Trophoblast cell (in vitro differentiated cells and primary cell): ENCODE measurements around the gene PNPLA1.
A peak's percentile ranks its signal among the peaks of the same experiment; 100 is the strongest.

ENCODE experiments used
- DNase-seq, 2 donors: peaks; one replicate each; pipeline ENCODE4 v3.0.0-alpha.2; 2016
- H2AFZ ChIP-seq: 2 replicates; pipeline ENCODE4 v1.6.1; 2013; ENCODE audit warnings: low read length, moderate library complexity, mild to moderate bottlenecking; ENCODE audit not compliant: insufficient read depth, poor library complexity
- H2AK5ac ChIP-seq: 2 replicates; pipeline ENCODE4 v1.6.1; 2013; ENCODE audit warnings: mild to moderate bottlenecking, low read length
- H2BK120ac ChIP-seq: 2 replicates; pipeline ENCODE4 v1.6.1; 2013; ENCODE audit warnings: low read length, mild to moderate bottlenecking, moderate library complexity; ENCODE audit not compliant: insufficient read depth, poor library complexity
- H2BK12ac ChIP-seq: 2 replicates; pipeline ENCODE4 v1.6.1; 2013; ENCODE audit warnings: mild to moderate bottlenecking, low read length, moderate library complexity
- H2BK5ac ChIP-seq: 2 replicates; pipeline ENCODE4 v1.6.1; 2013; ENCODE audit warnings: low read length, low read depth, moderate library complexity, mild to moderate bottlenecking; ENCODE audit not compliant: poor library complexity
- H3K14ac ChIP-seq: 2 replicates; pipeline ENCODE4 v1.6.1; 2013; ENCODE audit warnings: mild to moderate bottlenecking, low read length
- H3K18ac ChIP-seq: 2 replicates; pipeline ENCODE4 v1.6.1; 2013; ENCODE audit warnings: mild to moderate bottlenecking, low read length
- H3K23ac ChIP-seq: 2 replicates; pipeline ENCODE4 v1.6.1; 2013; ENCODE audit warnings: low read length
- H3K27ac ChIP-seq: 2 replicates; pipeline ENCODE4 v1.5.1; 2013; ENCODE audit warnings: low read depth, mild to moderate bottlenecking, inconsistent platforms, low read length, moderate library complexity
- H3K27me3 ChIP-seq: 2 replicates; pipeline ENCODE4 v1.6.1; 2013; ENCODE audit warnings: inconsistent platforms, mild to moderate bottlenecking, low read length, moderate library complexity; ENCODE audit not compliant: insufficient read depth
- H3K36me3 ChIP-seq, 2 experiments: 1 replicate in 1 of 2; 2 replicates in 1 of 2; pipeline ENCODE4 v1.6.1; 2013; ENCODE audit warnings: low read length in 2 of 2, mild to moderate bottlenecking in 2 of 2, moderate library complexity in 1 of 2; ENCODE audit not compliant: insufficient read depth in 2 of 2, control insufficient read depth in 1 of 2
- H3K4ac ChIP-seq: 2 replicates; pipeline ENCODE4 v1.6.1; 2013; ENCODE audit warnings: low read depth, mild to moderate bottlenecking, low read length, moderate library complexity
- H3K4me1 ChIP-seq, 2 experiments: 1 replicate in 1 of 2; 2 replicates in 1 of 2; pipeline ENCODE4 v1.6.1; 2013; ENCODE audit warnings: low read length in 2 of 2, mild to moderate bottlenecking in 2 of 2, moderate library complexity in 1 of 2; ENCODE audit not compliant: insufficient read depth in 2 of 2, control insufficient read depth in 1 of 2
- H3K4me2 ChIP-seq: 2 replicates; pipeline ENCODE4 v1.6.1; 2013; ENCODE audit warnings: inconsistent platforms, mild to moderate bottlenecking, low read length, moderate library complexity
- H3K4me3 ChIP-seq: 2 replicates; pipeline ENCODE4 v1.5.1; 2013; ENCODE audit warnings: mild to moderate bottlenecking, low read depth, low read length, inconsistent platforms
- H3K79me1 ChIP-seq: one replicate; pipeline ENCODE4 v1.6.1; 2013; ENCODE audit warnings: low read length
- H3K79me2 ChIP-seq: 2 replicates; pipeline ENCODE4 v1.6.1; 2013; ENCODE audit warnings: low read length, mild to moderate bottlenecking; ENCODE audit not compliant: control insufficient read depth, insufficient read depth, poor library complexity
- H3K9ac ChIP-seq: 2 replicates; pipeline ENCODE4 v1.6.1; 2013; ENCODE audit warnings: mild to moderate bottlenecking, low read length
- H3K9me3 ChIP-seq: 2 replicates; pipeline ENCODE4 v1.6.1; 2013; ENCODE audit warnings: low read depth, mild to moderate bottlenecking, control low read depth, inconsistent platforms, low read length; ENCODE audit not compliant: insufficient read depth
- H4K12ac ChIP-seq: 2 replicates; pipeline ENCODE4 v1.6.1; 2013; ENCODE audit warnings: low read depth, mild to moderate bottlenecking, low read length, moderate library complexity
- H4K8ac ChIP-seq: 2 replicates; pipeline ENCODE4 v1.6.1; 2013; ENCODE audit warnings: low read depth, mild to moderate bottlenecking, low read length, moderate library complexity
- H4K91ac ChIP-seq: one replicate; pipeline ENCODE4 v1.6.1; 2013; ENCODE audit warnings: low read depth, mild to moderate bottlenecking, low read length, moderate library complexity
- WGBS: extraction: QIAGEN DNeasy Blood & Tissue Kit; methylation state at CpG from one replicate; pipeline ENCODE4 v1.1.7; 2013; ENCODE audit warnings: missing lambda C conversion rate; ENCODE audit not compliant: insufficient read length, insufficient coverage; ENCODE audit errors: extremely low coverage; 5-methylcytosine and 5-hydroxymethylcytosine counted together

PNPLA1 gene

DNA sequence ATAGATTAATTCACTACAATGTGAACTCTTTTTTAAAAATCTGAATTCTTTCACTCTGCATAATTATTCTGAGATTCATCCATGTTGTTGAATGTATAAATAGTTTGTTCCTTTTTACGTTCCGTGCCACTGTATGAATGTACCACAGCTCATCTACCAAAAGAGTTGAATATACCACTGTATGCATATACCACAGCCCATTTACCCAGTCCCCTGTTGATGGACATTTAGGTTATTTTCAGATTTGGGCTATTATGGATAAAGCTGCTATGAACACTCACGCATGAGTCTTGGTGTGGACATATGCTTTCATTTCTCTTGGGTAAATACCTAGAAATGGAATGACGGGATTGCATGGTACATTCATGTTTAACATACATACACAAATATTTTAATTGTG is 28.2 kb downstream of the PNPLA1 start:
- Histone ChIP-seq H3K4ac (no peak overlapping the region), H2BK120ac (no peak overlapping the region), H4K12ac (no peak overlapping the region), H3K4me2 (no peak overlapping the region), H2BK5ac (no peak overlapping the region), H3K9ac (no peak overlapping the region), H2AK5ac (no peak overlapping the region), H3K23ac (no peak overlapping the region), H3K36me3 (no peaks in the 10 kb centered on the region), H3K4me1 (no peaks in the 10 kb centered on the region), H3K79me1 (no peaks in the 10 kb centered on the region), H3K14ac (no peak overlapping the region), H2BK12ac (no peak overlapping the region), H4K91ac (no peak overlapping the region), H3K27ac (no peak overlapping the region), H3K79me2 (no peaks in the 10 kb centered on the region), H3K18ac (no peak overlapping the region), H3K4me3 (no peak overlapping the region), H4K8ac (no peak overlapping the region), H3K27me3 (no peaks in the 10 kb centered on the region), H2AFZ (no peak overlapping the region), H3K9me3 (no peaks in the 10 kb centered on the region)
- DNase-seq: no peak
- WGBS: no CpG with 5 or more reads among the region's 4 CpGs

DNA sequence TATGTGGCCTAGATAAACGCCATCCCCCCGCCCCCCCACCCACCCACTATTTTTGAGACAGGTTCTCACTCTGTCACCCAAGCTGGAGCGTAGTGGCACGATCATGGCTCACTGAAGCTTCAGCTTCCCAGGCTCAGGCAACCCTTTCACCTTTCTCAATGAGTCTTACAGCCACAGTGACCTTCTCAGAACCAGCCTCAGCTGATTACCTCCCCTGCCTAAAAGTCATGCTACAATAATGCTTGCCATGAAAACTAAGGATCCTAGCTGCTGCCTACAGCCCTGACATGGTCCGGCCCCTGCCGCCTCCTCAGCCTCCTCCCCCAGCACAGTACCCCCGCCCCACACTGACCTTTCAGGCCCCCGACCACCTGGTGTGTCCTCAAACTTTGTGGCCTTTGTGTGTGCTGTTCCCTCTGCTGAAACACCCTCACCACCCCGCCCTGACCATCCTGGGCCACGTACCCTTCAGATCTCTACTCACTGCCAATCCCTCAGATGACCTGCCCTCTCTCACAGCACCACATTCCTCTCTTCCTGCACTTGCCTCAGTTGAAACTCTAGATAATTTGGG is 31.3 kb downstream of the PNPLA1 start:
- Histone ChIP-seq H3K14ac (no peak overlapping the region), H2AFZ (no peak overlapping the region), H3K36me3 (no peaks in the 10 kb centered on the region), H3K79me1 (no peaks in the 10 kb centered on the region), H3K79me2 (no peaks in the 10 kb centered on the region), H3K23ac (no peak overlapping the region), H2AK5ac (no peak overlapping the region), H3K4me1 (no peaks in the 10 kb centered on the region), H4K91ac (no peak overlapping the region), H3K27ac (no peak overlapping the region), H3K4me2 (no peak overlapping the region), H2BK5ac (no peak overlapping the region), H3K27me3 (no peaks in the 10 kb centered on the region), H3K9me3 (no peaks in the 10 kb centered on the region), H3K18ac (no peak overlapping the region), H4K12ac (no peak overlapping the region), H3K4ac (no peak overlapping the region), H3K4me3 (no peak overlapping the region), H3K9ac (no peak overlapping the region), H4K8ac (no peak overlapping the region), H2BK12ac (no peak overlapping the region), H2BK120ac (no peak overlapping the region)
- no CpG with 5 or more reads among the region's 10 CpGs for WGBS
- no peak for DNase-seq

DNA sequence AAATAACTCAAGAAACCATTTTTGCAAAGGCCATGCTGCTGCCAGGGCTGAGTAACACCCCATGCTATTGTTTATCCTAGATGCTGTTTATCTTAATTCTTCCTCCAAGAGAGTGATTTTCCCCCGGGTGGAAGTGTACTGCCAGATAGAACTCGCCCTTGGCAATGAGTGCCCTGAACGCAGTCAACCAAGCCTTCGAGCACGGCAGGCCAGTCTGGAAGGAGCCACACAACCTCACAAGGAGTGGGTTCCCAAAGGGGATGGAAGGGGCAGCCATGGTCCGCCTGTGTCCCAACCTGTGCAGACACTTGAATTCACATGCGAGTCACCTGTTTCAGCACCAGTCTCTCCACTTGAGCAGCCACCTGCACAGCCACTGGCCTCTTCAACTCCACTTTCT is 31.9 kb downstream of the PNPLA1 start:
- Histone ChIP-seq H3K23ac (no peak overlapping the region), H3K79me1 (no peaks in the 10 kb centered on the region), H3K14ac (no peak overlapping the region), H3K9me3 (no peaks in the 10 kb centered on the region), H2BK5ac (no peak overlapping the region), H3K27ac (no peak overlapping the region), H2AFZ (no peak overlapping the region), H4K91ac (no peak overlapping the region), H3K4me2 (no peak overlapping the region), H3K4ac (no peak overlapping the region), H3K4me3 (no peak overlapping the region), H2BK120ac (no peak overlapping the region), H3K36me3 (no peaks in the 10 kb centered on the region), H3K9ac (no peak overlapping the region), H2BK12ac (no peak overlapping the region), H4K12ac (no peak overlapping the region), H3K79me2 (no peaks in the 10 kb centered on the region), H3K4me1 (no peaks in the 10 kb centered on the region), H4K8ac (no peak overlapping the region), H3K18ac (no peak overlapping the region), H2AK5ac (no peak overlapping the region), H3K27me3 (no peaks in the 10 kb centered on the region)
- no peak for DNase-seq
- no CpG with 5 or more reads among the region's 7 CpGs for WGBS

DNA sequence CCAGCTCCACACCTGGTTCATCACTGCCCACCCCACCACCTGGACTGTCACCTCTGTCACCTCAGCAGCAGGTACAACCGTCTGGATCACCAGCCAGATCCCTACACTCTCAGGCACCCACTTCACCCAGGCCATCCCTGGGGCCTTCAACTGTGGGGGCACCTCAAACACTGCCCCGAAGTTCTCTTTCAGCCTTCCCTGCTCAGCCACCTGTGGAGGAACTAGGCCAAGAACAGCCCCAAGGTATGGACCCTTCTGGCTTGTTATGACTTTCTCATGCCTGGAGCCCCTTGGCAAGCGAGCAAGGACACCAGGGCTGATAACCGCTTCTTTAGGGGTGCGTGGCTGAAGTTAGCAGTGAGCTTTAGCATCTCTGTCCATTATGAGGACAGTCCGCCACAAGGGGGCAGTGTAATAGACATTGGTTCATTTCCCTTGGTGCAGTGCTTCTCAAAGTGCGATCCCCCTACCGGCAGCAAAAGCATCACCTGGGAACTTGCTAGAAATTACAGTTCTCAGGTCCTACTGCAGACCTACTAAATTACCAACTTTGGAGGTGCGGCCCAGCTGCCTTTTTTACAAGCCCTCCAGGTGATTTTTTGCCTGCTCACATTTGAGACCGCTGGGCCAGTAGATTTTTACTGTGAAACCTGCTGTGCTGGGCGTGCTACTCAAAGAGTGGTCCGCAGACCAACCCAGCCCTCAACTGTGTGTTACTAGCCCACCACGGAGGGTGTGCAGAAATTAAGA is 32.5 kb downstream of the PNPLA1 start:
- H2AK5ac ChIP-seq: no peak overlapping the region
- H3K4me3 ChIP-seq: no peak overlapping the region
- no peaks in the 10 kb centered on the region for H3K36me3 ChIP-seq
- no peak overlapping the region for H2AFZ ChIP-seq
- no peak overlapping the region for H3K23ac ChIP-seq
- H3K79me2 ChIP-seq: no peaks in the 10 kb centered on the region
- H3K4ac ChIP-seq: no peak overlapping the region
- H2BK12ac ChIP-seq: no peak overlapping the region
- H4K91ac ChIP-seq: no peak overlapping the region
- no peaks in the 10 kb centered on the region for H3K27me3 ChIP-seq
- H4K12ac ChIP-seq: no peak overlapping the region
- no CpG with 5 or more reads among the region's 13 CpGs for WGBS
- no peak overlapping the region for H3K4me2 ChIP-seq
- no peak overlapping the region for H3K18ac ChIP-seq
- no peaks in the 10 kb centered on the region for H3K79me1 ChIP-seq
- H3K9me3 ChIP-seq: no peaks in the 10 kb centered on the region
- no peak overlapping the region for H2BK120ac ChIP-seq
- H3K14ac ChIP-seq: no peak overlapping the region
- no peak overlapping the region for H4K8ac ChIP-seq
- peak; percentile 91 to 99 for DNase-seq
- H3K27ac ChIP-seq: no peak overlapping the region
- H2BK5ac ChIP-seq: no peak overlapping the region
- H3K9ac ChIP-seq: no peak overlapping the region
- no peaks in the 10 kb centered on the region for H3K4me1 ChIP-seq
